Activated CD4-positive, alpha-beta T cell treated with anti-CD3 and anti-CD28 coated beads, Interleukin-2, amount 50 U/mL, for 1 hour (primary cell): ENCODE data around the gene CDYL.
"Not testable (repeated sequence)": the region's sequence is repeated elsewhere in the genome, so short reads cannot be mapped to it uniquely, and the experiment has no call there.

Source experiments
- DNase-seq: peaks from one replicate; pipeline ENCODE4 v3.0.0-alpha.2; 2020

CDYL gene

DNA sequence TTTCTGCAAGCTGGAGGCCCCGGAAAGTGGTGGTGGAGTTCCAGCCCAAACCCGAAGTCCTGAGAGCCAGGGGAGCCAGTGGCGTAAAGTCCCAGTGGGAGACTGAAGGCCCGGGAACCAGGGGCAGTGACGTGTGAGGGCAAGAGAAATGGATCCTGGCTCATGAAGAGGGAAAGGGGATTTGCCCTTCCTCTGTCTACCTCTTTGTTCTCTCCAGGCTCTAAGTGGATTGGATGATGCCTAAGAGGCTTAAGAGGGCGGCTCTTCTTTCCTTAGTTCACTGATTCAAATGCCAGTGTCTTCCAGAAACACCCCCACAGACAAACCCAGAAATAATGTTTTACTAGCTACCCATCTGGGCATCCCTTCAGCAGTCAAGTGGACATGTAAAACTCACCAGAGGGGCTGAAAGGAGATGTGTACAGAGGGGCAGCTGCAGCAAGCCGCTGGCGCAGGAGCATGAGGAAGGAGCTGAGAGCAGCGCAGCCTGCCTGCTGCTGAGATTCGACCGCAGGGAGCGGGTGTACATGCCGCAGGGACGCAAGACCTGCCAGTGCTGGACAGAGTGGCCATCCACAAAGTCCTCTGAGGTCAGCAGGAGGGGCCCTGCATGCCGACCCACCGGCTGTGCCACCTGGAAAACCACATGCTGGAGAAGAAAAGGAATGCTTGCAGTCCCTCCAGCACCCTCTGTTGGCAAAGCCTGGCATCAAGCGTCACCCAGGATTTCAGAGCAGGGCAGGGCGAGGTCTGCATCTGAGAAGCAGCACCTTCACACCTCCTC is 29.5 kb downstream of the CDYL start:
- peak; percentile 21 for DNase-seq

DNA sequence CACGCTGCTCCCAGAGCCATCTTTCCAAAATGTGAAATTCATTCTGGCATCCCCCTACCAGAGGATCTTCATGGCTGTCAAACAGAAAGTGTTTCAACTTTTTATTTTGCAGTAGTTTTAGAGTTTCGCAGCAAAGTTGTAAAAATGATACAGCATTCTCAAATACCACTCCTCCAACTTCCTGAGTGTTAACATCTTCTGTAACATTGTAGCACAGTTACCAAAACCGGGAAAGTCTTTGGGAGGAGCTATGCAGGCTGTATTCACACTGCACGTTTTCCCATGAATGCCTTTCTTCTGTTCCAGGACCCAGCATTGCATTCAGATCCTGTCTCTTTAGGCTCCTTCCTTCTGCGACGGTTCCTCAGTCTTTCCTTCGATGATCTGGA is 30.1 kb downstream of the CDYL start:
- no peak for DNase-seq

DNA sequence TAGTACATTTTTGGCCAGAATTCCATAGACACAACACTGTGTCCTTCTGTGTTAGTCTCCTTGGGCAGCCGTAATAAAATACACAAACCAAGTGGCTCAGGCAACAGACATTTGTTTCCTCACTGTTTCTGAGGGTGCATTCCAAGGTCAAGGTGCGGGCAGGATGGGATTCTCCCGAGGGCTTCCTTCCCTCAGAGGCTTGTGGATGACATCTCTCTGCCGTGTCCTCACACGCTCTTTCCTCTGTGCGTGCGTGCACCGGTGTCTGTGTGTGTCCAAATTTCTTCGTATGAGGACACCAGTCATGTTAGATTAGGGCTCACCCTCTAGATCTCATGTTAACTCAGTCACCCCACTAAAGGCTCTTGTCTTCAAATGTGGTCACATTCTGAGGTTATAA is 30.6 kb downstream of the CDYL start:
- DNase-seq = no peak

DNA sequence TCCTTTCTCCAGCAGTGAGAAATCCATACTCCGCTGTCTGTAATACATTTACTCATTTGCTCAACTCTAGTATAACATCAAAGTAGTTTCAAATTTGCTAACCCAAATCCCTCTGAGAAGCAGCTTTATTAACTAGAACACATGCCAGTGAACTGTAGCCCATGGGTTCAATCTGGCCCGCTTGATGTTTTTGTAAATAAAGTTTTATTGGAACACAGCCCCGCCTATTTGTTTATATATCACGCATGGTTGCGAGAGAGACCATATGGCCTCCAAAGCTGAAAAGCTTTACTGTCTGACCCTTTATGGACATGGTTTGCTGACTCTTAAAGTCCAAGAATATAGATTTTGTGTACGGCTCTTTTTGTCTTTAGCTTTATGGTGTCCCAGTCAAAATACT is 32.2 kb downstream of the CDYL start:
- no peak for DNase-seq

DNA sequence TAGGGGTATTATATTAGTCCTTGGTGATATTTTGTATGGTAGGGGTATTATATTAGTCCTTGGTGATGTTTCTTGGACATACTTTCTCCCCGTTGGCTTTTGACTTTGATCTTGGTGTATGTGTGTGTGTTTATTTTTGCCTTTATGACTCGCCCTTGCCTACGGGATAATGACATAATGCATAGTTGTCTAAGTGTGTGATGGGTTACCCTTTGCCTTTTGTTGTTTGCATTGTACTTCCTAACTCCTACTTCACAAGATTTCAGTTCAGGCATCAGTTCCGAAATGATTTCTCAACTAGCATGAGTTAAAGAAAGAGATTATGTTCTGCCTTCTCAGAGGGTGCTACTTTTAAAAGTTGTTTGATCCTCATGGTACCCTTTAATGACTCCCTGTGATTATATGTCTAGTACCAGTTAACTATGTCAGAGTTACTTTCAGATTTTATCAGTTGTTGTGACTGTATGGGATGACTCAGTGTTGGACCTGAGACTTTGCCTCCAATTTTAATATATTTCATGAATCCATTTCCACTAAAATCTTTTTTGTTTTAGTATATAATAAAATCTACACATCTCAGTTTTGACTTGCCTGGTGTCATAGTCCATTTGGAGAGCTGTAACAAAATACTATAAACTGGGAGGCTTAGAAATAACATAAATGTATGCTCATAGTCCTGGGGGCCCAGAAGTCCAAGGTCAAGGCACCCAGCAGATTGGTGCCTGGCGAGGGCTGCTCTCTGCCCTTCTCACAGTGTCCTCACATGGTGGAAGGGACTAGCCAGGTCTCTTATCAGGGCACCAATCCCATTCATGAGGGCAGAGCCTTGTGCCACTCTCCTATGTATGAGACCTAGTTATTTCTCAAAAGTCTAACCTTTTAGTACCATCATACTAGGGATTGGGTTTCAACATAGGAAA is 34.1 kb downstream of the CDYL start:
- DNase-seq = no peak

DNA sequence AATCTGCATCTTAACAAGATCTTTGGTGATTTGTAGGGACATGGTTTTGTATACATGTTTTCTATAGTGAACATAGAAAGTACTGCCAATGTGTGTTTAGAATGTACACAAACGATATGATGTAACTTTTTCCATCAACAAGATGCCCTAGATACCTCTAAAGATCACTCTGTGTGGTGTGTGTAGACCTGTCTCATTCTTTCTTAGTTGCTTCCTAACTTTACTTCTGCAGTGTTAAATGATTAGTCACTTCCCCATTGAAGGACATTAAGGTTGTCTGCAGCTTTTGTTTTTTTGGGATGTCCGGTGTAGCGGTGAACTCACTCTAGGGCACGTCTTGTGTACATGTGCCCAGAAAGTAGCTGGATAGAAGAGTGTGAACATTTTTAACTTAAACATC is 35.9 kb downstream of the CDYL start:
- DNase-seq = no peak

DNA sequence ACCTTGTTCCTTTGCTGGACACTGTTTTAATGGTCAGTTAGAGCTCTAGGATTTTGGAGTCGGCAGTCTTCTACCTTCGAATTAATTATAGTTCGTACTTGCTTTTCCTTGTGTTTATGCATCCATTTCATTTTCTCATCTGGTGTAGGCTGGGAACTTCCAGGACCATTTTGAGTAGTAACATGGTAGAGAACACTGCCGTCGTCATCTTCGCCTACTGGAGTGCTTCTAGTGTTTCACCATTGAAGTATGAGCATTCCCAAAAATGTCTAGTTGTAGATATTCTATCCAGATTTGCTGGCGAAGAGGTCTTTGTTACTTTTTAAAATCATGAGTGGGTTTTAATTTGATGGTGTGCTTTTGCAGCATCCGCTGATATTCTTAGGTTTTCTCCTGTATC is 36.9 kb downstream of the CDYL start:
- no peak for DNase-seq

DNA sequence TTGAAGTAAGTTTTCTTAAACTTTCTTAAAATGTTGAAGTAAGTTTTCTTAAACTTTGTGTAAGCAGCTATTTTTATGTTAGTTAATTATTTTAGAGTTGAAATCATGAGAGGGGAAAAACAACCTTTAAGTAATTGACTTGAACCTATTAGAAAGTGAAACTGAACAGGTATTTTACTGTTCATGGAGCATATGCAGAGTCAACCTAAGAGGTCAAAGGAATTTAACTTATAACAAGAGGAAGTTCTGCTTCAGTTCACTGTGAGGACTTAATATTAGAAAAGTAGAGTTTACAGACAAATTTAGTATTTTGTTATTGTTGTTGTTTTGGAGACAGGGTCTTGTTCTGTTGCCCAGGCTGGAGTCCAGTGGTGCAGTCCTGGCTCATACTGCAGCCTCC is 38.0 kb downstream of the CDYL start:
- DNase-seq = no peak

DNA sequence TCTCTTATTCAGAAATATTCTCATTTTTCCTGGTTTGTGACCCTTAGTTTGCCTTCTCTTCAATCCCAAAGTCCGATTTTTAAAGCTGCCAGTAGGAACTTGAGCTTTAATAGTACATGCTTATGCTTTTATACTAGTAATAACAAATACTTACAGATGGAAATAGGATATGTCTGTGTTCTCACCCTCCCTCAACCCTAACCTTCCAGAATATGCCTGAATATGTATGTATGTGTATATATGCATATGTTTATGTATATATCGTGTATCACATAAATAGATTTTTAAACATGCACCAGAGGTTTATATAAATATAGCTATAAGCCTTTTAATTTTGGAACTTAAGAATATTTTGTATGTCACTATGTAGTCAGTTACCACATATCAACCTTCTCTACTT is 38.8 kb downstream of the CDYL start:
- DNase-seq = no peak

DNA sequence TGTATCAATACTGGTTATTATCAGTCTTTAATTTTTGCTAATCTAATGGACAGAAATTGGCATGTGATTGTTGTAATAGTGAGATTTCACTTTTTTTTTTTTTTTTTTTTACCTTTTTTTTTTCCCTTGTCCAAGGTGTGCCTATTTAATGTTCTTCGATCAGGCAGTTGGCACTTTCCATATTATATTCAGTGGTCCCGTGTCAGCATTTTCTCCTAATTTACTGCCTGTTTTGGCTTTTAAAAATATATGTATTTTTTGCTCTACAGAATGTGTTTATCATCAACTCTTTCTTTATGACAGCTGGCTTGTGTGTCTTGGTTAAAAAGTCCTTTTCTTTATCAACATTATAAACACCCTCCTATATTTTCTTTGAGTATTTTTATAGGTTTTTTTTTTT is 39.4 kb downstream of the CDYL start:
- no peak for DNase-seq

DNA sequence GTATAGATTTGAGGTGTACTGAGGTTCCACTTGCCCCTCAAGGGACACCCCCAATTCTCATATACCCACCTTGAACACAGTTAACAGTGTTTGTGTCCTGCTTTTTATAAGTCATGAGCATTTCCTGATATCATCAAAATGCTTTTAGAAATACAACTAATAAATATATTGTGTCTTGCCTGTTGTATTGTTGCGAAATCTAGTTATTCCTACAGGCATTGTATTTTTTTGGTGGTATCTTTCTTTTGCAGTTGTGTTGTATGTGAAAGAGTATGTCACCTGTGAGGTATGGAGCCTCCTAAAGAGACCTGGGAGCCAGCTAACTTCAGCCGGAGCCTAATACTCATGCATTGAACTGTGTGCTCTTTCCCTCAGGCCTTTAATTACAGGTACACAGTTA is 40.7 kb downstream of the CDYL start:
- no peak for DNase-seq

DNA sequence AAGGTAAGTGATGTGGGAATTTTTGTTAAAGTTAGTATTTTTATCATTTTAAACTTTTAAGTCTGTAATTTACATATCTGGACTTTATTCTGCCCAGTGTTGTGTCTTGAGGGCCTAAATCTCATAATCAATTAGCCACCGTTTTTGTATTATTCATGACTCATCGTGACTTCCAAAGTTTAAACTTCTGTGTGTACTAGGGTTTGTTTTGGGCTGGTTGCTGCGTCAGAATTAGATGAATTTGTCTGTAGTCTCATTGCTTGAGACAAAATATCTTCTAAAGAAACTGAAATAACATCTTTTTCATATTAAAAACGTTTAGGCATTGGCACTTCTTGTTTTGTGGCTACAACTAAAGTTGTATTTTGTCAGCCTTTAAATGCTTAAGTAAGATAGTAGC is 41.3 kb downstream of the CDYL start:
- DNase-seq = no peak

DNA sequence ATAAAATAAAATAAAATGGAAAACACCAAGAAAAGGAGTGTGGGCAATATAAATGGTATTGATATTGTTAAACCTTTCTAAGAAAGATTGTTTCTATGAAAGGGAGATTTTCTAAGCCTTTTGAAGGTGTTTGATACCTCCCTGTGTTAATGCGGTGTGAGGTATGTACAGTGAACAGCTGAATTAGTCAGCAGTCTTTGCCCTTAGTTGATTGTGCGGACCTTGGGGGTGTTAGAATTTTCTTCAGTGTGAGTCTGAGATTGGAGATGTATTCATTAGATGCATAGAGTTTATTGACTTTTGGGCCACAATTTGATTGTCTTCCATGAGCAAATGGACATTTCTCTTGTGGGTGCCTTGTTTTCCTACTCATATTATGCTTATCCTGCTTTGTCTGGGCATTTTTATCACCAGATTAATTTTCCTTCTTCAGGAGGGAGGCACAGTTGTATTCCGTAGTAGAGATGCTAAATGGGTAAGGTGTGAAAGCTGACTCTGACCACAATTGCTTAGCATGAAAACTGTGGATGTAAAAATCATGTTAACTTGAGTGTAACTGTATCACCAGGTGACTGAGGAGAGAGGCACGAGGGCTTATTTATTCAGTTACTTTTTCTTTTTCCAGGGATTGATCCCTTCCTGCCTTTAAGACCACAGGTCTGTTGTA is 42.2 kb downstream of the CDYL start:
- DNase-seq = no peak

DNA sequence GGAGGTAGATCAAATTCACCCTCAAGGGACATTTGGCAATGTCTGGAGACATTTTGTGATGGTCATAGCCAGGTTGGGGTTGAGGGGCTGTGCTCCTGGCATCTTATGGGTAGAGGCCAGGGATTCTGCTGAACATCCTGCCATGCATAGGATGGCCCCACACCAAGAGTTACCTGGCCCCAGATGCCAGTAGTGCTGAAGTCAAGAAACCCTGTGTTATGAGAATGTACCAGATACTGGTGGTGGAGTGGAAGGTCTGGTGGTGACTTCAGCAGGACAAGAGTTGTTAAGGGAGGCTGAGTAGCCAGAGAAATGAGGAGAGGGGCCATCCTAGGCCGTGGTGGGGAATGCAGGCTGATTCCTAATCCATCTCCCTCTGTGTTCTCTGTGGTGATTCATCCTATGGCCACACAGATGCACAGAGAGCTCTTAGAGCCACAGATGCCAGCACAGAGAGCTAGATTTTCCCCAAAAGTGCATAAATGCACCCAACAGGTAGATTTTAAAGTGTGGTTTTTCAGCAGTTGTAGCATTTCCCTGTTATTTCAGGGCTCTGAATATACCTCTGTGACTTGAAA is 43.6 kb downstream of the CDYL start:
- DNase-seq = no peak

DNA sequence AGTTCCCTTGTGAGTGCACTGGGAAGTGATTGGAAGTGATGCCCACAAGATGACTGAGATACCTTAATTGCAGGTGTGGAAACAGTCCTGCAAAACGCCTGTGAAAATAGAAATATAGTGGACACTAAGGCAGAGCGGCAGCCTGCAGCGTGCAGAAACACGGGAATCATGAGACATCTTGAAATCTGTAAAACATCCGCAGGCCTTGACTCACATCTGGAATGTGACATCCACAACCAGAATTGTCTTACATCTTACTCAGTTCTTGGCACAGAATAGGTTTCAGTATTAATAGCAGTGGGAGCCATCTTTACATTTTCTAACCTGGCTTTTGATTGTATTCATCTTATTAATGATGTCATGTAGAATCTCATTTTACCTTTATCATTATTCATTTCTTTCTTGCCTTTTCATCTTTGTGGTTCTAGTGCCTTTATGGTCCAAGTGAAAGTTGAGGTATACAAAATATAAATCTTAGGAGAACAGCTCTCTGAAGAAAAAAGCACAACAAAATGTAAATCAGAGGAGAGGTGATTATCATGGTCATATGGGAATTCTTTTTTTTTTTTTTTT is 44.6 kb downstream of the CDYL start:
- no peak for DNase-seq

DNA sequence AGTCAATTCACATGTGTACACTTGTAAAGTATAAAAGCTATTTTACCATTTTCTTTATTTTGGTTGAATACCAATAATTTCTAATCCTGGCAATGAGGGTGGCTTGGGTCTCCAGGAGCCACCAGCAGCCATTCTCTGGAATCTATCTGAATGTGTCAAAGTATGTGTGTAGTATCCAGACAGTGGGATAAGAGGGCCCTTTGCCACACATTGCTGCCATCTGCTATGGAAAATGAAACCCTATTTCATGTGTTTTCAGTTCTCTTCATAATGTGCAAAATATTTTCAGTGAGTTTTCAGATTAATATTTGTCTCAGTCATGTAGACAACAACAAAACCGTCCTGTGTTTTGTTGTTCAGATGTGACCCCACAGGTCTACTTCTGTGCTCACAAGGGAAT is 46.3 kb downstream of the CDYL start:
- DNase-seq = no peak

DNA sequence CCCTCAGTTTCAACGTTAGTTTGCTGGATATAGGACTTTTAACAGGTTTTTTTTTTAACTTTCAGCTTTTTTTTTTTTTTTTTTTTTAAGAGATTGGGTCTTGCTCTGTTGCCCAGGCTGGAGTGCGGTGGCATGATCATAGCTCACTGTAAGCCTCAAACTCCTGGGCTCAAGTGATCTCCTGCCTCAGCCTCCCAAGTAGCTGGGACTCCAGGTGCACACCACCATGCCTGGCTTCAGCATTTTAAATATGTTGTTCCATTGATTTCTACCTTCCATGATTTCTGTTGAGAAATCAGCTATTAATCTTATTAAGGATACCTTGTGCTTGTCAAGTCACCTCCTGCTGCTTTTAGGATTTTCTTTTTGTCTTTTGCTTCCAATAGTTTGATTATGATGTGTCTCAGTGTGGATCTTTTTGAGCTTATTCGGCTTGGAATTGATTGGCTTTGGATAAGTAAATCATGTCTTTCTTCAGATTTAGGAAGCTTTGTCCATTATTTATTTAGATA is 52.0 kb downstream of the CDYL start:
- no peak for DNase-seq

DNA sequence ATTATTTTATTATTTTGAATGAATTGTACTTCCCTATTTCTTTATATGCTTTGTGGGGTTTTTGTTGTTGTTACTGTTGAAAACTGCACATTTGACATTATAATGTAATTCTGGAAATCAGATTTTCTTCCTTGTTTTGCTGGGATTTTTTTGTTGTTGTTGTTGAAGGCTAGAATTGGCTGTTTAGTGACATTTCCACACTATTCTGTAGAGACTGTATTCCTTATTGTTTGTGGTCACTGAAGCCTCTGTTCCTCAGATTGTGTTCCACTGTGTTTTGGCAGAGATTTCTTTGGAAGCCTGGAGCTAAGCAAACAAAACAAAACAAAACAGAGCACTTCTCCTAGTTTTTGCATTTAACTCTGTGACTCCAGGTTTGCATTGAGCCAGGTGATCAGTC is 52.9 kb downstream of the CDYL start:
- no peak for DNase-seq

DNA sequence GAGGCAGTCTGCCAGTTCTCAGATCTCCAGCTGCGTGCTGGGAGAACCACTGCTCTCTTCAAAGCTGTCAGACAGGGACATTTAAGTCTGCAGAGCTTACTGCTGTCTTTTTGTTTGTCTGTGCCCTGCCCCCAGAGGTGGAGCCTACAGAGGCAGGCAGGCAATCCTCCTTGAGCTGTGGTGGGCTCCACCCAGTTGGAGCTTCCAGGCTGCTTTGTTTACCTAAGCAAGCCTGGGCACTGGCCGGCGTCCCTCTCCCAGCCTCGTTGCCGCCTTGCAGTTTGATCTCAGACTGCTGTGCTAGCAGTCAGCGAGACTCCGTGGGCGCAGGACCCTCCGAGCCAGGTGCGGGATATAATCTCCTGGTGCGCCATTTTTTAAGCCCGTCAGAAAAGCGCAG is 59.3 kb downstream of the CDYL start:
- DNase-seq = not testable (repeated sequence)

DNA sequence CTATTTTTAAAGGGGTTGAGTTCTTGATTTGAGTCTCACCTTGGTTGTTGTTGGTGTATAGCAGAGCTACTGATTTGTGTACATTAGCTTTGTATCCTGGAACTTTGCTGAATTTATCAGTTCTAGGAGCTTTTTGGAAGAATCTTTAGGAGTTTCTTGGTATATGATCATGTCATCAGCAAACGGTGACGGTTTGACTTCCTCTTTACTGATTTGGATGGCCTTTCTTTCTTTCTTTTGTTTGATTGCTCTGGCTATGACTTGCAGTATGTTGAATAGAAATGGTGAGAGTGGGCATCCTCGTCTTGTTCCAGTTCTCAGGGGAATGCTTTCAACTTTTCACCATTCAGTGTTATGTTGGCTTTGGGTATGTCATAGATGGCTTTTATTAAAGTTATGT is 64.0 kb downstream of the CDYL start:
- no peak for DNase-seq

DNA sequence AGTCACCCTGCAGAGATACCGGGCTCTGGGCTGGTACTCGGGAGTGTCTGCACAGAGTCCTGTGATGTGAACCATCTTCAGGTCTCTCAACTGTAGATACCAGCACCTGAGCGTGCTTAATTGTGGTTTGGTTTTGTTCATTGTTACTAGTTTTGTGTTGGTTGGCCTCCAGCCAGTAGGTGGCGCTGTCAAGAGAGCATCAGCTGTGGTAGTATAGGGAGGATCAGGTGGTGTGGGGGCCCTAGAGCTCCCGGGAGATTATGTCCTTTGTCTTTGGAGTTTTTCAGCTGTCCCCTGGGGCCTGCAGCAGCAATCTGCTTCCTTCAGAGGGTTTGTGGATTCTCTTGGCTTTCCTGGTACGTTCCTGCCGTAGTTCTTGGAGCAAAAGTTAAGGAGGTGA is 67.9 kb downstream of the CDYL start:
- DNase-seq = no peak

DNA sequence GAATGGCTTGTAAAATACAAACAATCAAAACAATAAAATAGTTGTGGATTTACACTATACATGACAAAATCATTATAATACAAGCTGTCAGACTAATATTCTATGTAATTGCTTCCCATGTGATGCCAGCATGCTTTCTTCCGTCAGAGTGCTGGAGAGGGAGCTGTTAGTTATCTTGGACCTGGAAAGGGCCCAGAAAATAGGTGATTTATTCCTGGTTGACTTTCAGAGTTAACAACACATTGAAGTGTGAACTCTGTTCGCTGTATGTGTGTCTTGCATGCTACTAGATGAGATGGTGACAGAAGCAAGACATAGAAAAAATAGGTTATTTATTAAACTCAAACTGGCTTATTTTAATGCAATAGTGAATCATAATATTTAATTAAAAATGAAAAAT is 70.2 kb downstream of the CDYL start:
- DNase-seq = no peak
